PC-9 (cell line): Measurements from ENCODE around the gene CD93.

Experiments
- CTCF ChIP-seq: fragments of 200-600 bp; sonication (generic); conservative IDR thresholded peaks from 2 replicates; pipeline ENCODE4 v1.6.1; 2017; ENCODE audit warnings: mixed run types, antibody characterized with exemption, mild to moderate bottlenecking, moderate library complexity
- EZH2 ChIP-seq: fragments of 200-600 bp; sonication (generic); IDR thresholded peaks from 2 replicates; pipeline ENCODE4 v1.8.0; 2017; ENCODE audit warnings: antibody characterized with exemption, low read depth

GRCh38 chr20:23086931-23087411 lies 847 bp upstream of the CD93 start:
- TF ChIP-seq CTCF (no peak), EZH2 (no peak)
